Hepatocyte (in vitro differentiated cells): Measurements from ENCODE around the gene TCF12.

Experiments used
- EZH2 ChIP-seq: fragments of 200-600 bp; sonication (generic); IDR thresholded peaks from 2 replicates; pipeline ENCODE4 v1.6.1; 2016; ENCODE audit warnings: antibody characterized with exemption, mild to moderate bottlenecking, borderline replicate concordance
- EZH2phosphoT487 ChIP-seq: fragments of 200-600 bp; sonication (generic); IDR thresholded peaks from one replicate; pipeline ENCODE4 v1.6.1; 2018; ENCODE audit warnings: antibody characterized with exemption, mild to moderate bottlenecking, low read depth, moderate library complexity; ENCODE audit not compliant: unreplicated experiment, severe bottlenecking
- TF ChIP-seq, protein P1 (sequence below): fragments of 200-600 bp; sonication (generic); IDR thresholded peaks from 2 replicates; pipeline ENCODE4 v1.5.1; 2016; ENCODE audit warnings: antibody characterized with exemption, mild to moderate bottlenecking; ENCODE audit not compliant: poor library complexity

GRCh38 chr15:56886932-56887781 lies 31.3 kb upstream of the TCF12 start:
- TF ChIP-seq EZH2: no peak
- TF ChIP-seq, protein P1, sequence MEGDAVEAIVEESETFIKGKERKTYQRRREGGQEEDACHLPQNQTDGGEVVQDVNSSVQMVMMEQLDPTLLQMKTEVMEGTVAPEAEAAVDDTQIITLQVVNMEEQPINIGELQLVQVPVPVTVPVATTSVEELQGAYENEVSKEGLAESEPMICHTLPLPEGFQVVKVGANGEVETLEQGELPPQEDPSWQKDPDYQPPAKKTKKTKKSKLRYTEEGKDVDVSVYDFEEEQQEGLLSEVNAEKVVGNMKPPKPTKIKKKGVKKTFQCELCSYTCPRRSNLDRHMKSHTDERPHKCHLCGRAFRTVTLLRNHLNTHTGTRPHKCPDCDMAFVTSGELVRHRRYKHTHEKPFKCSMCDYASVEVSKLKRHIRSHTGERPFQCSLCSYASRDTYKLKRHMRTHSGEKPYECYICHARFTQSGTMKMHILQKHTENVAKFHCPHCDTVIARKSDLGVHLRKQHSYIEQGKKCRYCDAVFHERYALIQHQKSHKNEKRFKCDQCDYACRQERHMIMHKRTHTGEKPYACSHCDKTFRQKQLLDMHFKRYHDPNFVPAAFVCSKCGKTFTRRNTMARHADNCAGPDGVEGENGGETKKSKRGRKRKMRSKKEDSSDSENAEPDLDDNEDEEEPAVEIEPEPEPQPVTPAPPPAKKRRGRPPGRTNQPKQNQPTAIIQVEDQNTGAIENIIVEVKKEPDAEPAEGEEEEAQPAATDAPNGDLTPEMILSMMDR: no peak
- TF ChIP-seq EZH2phosphoT487: no peak
